ENCODE results near the gene SEL1L2.

Gene SEL1L2

GRCh38 chr20:13960525-13960924, 29.9 kb downstream of the SEL1L2 start:
- H3K9me3 ChIP-seq (ENCODE audit: control insufficient read depth, insufficient read depth, low read depth, low read length), result no peaks in the 10 kb centered on the region
- ChIA-PET CTCF (interaction anchor here (0.7 to 1.8 kb wide), 2 partner anchors 8 to 400 kb away, joined by 3 to 7 read pairs; no protein-coding TSS in a partner anchor), POLR2A (no interaction called here)
- TF ChIP-seq ZEB2 (tag by site-specific recombination; IDR thresholded peaks at IDR 0.05), result no peak
- TF ChIP-seq ZNF785 (tag by site-specific recombination; IDR thresholded peaks at IDR 0.05), result no peak
- no peak for TF ChIP-seq SETDB1 (IDR thresholded peaks at IDR 0.05; ENCODE audit: insufficient read length, low read length)
- no peak overlapping the region for H3K4me3 ChIP-seq (ENCODE audit: low read depth, low read length)
- no peaks in the 10 kb centered on the region for H3K36me3 ChIP-seq (ENCODE audit: control insufficient read depth in 2 of 2, insufficient read depth in 1 of 2, low read length in 2 of 2)
- H3K27ac ChIP-seq (ENCODE audit: extremely low read depth, low read depth, low read length), result no peak overlapping the region
- no peaks in the 10 kb centered on the region for H3K4me1 ChIP-seq (ENCODE audit: control insufficient read depth, insufficient read depth, low read length)

GRCh38 chr20:13960119-13960518, 30.3 kb downstream of the SEL1L2 start:
- no peaks in the 10 kb centered on the region for H3K36me3 ChIP-seq (ENCODE audit: control insufficient read depth in 2 of 2, insufficient read depth in 1 of 2, low read length in 2 of 2)
- no peak overlapping the region for H3K4me3 ChIP-seq (ENCODE audit: low read depth, low read length)
- TF ChIP-seq TSHZ1 (tag by site-specific recombination; IDR thresholded peaks at IDR 0.05; ENCODE audit: borderline replicate concordance) (no peak), ZNF791 (tag by site-specific recombination; IDR thresholded peaks at IDR 0.05) (no peak), ZNF362 (tag by site-specific recombination; IDR thresholded peaks at IDR 0.05) (no peak), AEBP2 (tag by site-specific recombination; IDR thresholded peaks at IDR 0.05; ENCODE audit: borderline replicate concordance) (no peak), ZNF600 (tag by site-specific recombination; IDR thresholded peaks at IDR 0.05) (no peak), HOXD13 (CRISPR knock-in tag; IDR thresholded peaks at IDR 0.05; ENCODE audit: borderline replicate concordance) (no peak), ZNF157 (tag by site-specific recombination; IDR thresholded peaks at IDR 0.05) (no peak), ZNF624 (tag by site-specific recombination; IDR thresholded peaks at IDR 0.05) (no peak), ZNF596 (tag by site-specific recombination; IDR thresholded peaks at IDR 0.05) (no peak), ZNF529 (tag by site-specific recombination; IDR thresholded peaks at IDR 0.05; ENCODE audit: insufficient replicate concordance) (no peak)
- no peak overlapping the region for H3K27ac ChIP-seq (ENCODE audit: extremely low read depth, low read depth, low read length)
- CTCF ChIA-PET, result interaction anchor here (0.7 to 1.8 kb wide), 2 partner anchors 8 to 400 kb away, joined by 3 to 7 read pairs; no protein-coding TSS in a partner anchor
- POLR2A ChIA-PET, result no interaction called here
- no peaks in the 10 kb centered on the region for H3K4me1 ChIP-seq (ENCODE audit: control insufficient read depth, insufficient read depth, low read length)
- H3K9me3 ChIP-seq (ENCODE audit: control insufficient read depth, insufficient read depth, low read depth, low read length), result no peaks in the 10 kb centered on the region

GRCh38 chr20:13953227-13953626, 37.2 kb downstream of the SEL1L2 start:
- TF ChIP-seq ZNF239 (tag by site-specific recombination; IDR thresholded peaks at IDR 0.05) (no peak), ZNF558 (tag by site-specific recombination; IDR thresholded peaks at IDR 0.05) (no peak), ZNF157 (tag by site-specific recombination; IDR thresholded peaks at IDR 0.05) (no peak), ZNF571 (tag by site-specific recombination; IDR thresholded peaks at IDR 0.05) (no peak), ZFP69B (tag by site-specific recombination; IDR thresholded peaks at IDR 0.05) (no peak), ZNF335 (tag by site-specific recombination; conservative IDR thresholded peaks at IDR 0.05) (no peak), ZNF311 (tag by site-specific recombination; IDR thresholded peaks at IDR 0.05; ENCODE audit: borderline replicate concordance) (no peak), INSM2 (tag by site-specific recombination; IDR thresholded peaks at IDR 0.05) (no peak), ZBTB6 (tag by site-specific recombination; IDR thresholded peaks at IDR 0.05) (no peak), ZSCAN16 (tag by site-specific recombination; IDR thresholded peaks at IDR 0.05) (no peak), ZNF488 (tag by site-specific recombination; IDR thresholded peaks at IDR 0.05) (no peak)
- Histone ChIP-seq H3K4me1 (ENCODE audit: control insufficient read depth, insufficient read depth, low read length) (no peaks in the 10 kb centered on the region), H3K9me3 (ENCODE audit: control insufficient read depth, insufficient read depth, low read depth, low read length) (no peaks in the 10 kb centered on the region), H3K27ac (ENCODE audit: extremely low read depth, low read depth, low read length) (no peak overlapping the region), H3K4me3 (ENCODE audit: low read depth, low read length) (no peak overlapping the region), H3K36me3 (ENCODE audit: control insufficient read depth in 2 of 2, insufficient read depth in 1 of 2, low read length in 2 of 2) (no peaks in the 10 kb centered on the region)
- ChIA-PET CTCF (interaction anchor here (0.6 to 1.5 kb wide), 4 partner anchors 8 to 48 kb away, joined by 4 to 8 read pairs (median 6); no protein-coding TSS in a partner anchor), POLR2A (no interaction called here)
